ENCODE data around the gene TLE4. TPM values are rescaled to one million over a fixed set of nuclear protein-coding genes. Genes with fewer than 3 reads are reported as not detected.

The TLE4 gene
- total RNA-seq: 7.4 and 9.5 TPM in 2 replicates

DNA sequence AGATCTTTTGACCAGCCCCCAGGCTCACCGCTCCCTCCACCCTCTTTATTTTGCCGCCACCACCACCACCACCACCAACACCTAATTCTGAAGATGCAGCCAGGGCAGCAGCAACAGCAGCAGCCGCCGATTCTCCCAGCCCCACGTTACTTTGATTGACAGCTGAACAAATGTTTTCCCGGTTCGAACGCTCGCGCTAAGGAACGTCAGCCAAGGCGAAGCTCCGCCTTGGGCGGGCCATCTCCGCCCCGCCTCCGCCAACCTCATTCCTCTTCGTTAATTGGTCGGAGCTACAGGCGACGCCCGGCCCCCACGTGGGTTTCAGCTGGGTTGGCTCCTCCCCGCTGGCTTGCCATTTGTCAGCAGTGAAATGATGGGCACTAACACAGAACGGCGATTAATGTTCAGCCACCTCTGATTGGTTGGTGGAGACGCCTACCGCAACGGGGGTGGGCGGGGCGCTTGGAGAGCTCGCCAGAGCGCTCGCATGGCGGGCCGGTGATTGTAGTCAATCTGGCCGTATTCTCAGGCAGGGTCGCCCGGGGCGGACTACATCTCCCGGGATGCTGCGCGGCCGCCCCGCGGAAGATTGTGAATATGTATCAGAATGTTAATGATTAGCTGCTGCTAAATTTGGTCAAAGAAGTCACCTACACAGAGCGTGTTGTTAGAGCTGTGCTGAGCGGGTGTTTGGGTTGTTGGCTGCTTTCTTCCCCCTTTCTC lies at the start of gene TLE4:
TLE4 (plus strand) TSS at position 657 of the 723 bp plus-strand sequence. CDS start 826 bp downstream, outside the sequence.

Measured in aortic smooth muscle cell (primary cell).